IMR-90 (cell line): ENCODE results near the gene TRAPPC8. TPM values are rescaled to one million over a fixed set of nuclear protein-coding genes. Genes with fewer than 3 reads are reported as not detected.
"Not testable (repeated sequence)": the region's sequence is repeated elsewhere in the genome, so short reads cannot be mapped to it uniquely, and the experiment has no call there.

Experiments
- ATAC-seq: fragments of 200-7000 bp; cut with Tn5 transposase; 2 replicates; pipeline ENCODE4 v1.9.1; 2020; ENCODE audit warnings: low read depth, mild to moderate bottlenecking, moderate library complexity
- BruUV-seq: library from RNA; stranded (reverse); fragments of 400-500 nt; replicated peaks from 2 replicates; lab custom pipeline; 2021; lab: Mats Ljungman, UMichigan
- CTCF ChIA-PET: fragments of 300-600 bp; formaldehyde crosslinking; extraction: SDS; loops from one replicate; lab custom pipeline; 2021; ENCODE audit warnings: antibody characterized with exemption; lab: Yijun Ruan, JAX
- POLR2A ChIA-PET: fragments of 300-600 bp; sonication (Branson Sonifier 250); formaldehyde crosslinking; loops from one replicate; lab custom pipeline; 2022; ENCODE audit warnings: antibody characterized with exemption; ENCODE audit not compliant: unreplicated experiment; lab: Charles Lee
- DNase-seq: peaks from one replicate; pipeline ENCODE4 v3.0.0; 2013
- H2AFZ ChIP-seq: replicated peaks from 2 replicates; pipeline ENCODE3; 2013; ENCODE audit warnings: low read length, mild to moderate bottlenecking; ENCODE audit not compliant: poor library complexity
- H2AK5ac ChIP-seq: 2 replicates; pipeline ENCODE4 v1.6.1; 2013; ENCODE audit warnings: low read depth, low read length, inconsistent platforms
- H2AK9ac ChIP-seq: replicated peaks from 2 replicates; pipeline ENCODE3; 2013; ENCODE audit warnings: mild to moderate bottlenecking, low read depth, low read length, moderate library complexity; ENCODE audit not compliant: poor library complexity
- H2BK120ac ChIP-seq: 2 replicates; pipeline ENCODE4 v1.6.1; 2013; ENCODE audit warnings: low read depth, low read length, inconsistent platforms
- H2BK15ac ChIP-seq: 3 replicates; pipeline ENCODE4 v1.6.1; 2013; ENCODE audit warnings: low read depth, low read length, inconsistent platforms
- H2BK20ac ChIP-seq: 2 replicates; pipeline ENCODE4 v1.6.1; 2013; ENCODE audit warnings: low read depth, mild to moderate bottlenecking, inconsistent platforms, low read length, moderate library complexity
- H2BK5ac ChIP-seq: 2 replicates; pipeline ENCODE4 v1.6.1; 2013; ENCODE audit warnings: mild to moderate bottlenecking, low read depth, low read length, inconsistent platforms; ENCODE audit not compliant: poor library complexity, severe bottlenecking
- H3K14ac ChIP-seq: replicated peaks from 2 replicates; pipeline ENCODE4 v1.6.1; 2013; ENCODE audit warnings: low read depth, low read length, inconsistent platforms
- H3K18ac ChIP-seq: 2 replicates; pipeline ENCODE4 v1.6.1; 2013; ENCODE audit warnings: low read depth, low read length, control low read depth
- H3K23ac ChIP-seq: 2 replicates; pipeline ENCODE4 v1.6.1; 2013; ENCODE audit warnings: low read depth, low read length, inconsistent platforms
- H3K27ac ChIP-seq: 2 replicates; pipeline ENCODE4 v1.5.1; 2013; ENCODE audit warnings: mild to moderate bottlenecking, control low read depth, low read length; ENCODE audit not compliant: insufficient read depth
- H3K27me3 ChIP-seq: 2 replicates; pipeline ENCODE4 v1.6.1; 2013; ENCODE audit warnings: low read length; ENCODE audit not compliant: control insufficient read depth, insufficient read depth
- H3K36me3 ChIP-seq: 2 replicates; pipeline ENCODE4 v1.6.1; 2013; ENCODE audit warnings: low read length, mixed read lengths; ENCODE audit not compliant: control insufficient read depth, insufficient read depth
- H3K4ac ChIP-seq: 2 replicates; pipeline ENCODE4 v1.6.1; 2013; ENCODE audit warnings: low read depth, low read length, inconsistent platforms
- H3K4me1 ChIP-seq: 2 replicates; pipeline ENCODE4 v1.6.1; 2013; ENCODE audit warnings: low read length, mixed read lengths; ENCODE audit not compliant: control insufficient read depth, insufficient read depth
- H3K4me2 ChIP-seq: 2 replicates; pipeline ENCODE4 v1.6.1; 2013; ENCODE audit warnings: low read depth, mild to moderate bottlenecking, control low read depth, low read length, moderate library complexity
- H3K4me3 ChIP-seq: 2 replicates; pipeline ENCODE4 v1.5.1; 2013; ENCODE audit warnings: low read depth, mild to moderate bottlenecking, control low read depth, low read length, moderate library complexity; ENCODE audit not compliant: insufficient read depth
- H3K56ac ChIP-seq: 2 replicates; pipeline ENCODE4 v1.6.1; 2013; ENCODE audit warnings: low read length, inconsistent platforms; ENCODE audit not compliant: insufficient read depth; ENCODE audit errors: extremely low read depth
- H3K79me1 ChIP-seq, 2 experiments: 2 replicates each; pipeline ENCODE4 v1.6.1; 2013; ENCODE audit warnings: low read length in 2 of 2, inconsistent platforms in 1 of 2, low read depth in 1 of 2
- H3K9ac ChIP-seq: 2 replicates; pipeline ENCODE4 v1.6.1; 2013; ENCODE audit warnings: low read depth, low read length, control low read depth
- H3K9me1 ChIP-seq: 2 replicates; pipeline ENCODE4 v1.6.1; 2013; ENCODE audit warnings: low read length, inconsistent platforms; ENCODE audit not compliant: insufficient read depth
- H3K9me3 ChIP-seq: 2 replicates; pipeline ENCODE4 v1.6.1; 2013; ENCODE audit warnings: low read length; ENCODE audit not compliant: control insufficient read depth, insufficient read depth
- H4K20me1 ChIP-seq: 2 replicates; pipeline ENCODE4 v1.6.1; 2013; ENCODE audit warnings: low read length, inconsistent platforms; ENCODE audit not compliant: insufficient read depth
- H4K5ac ChIP-seq: 2 replicates; pipeline ENCODE4 v1.6.1; 2013; ENCODE audit warnings: mild to moderate bottlenecking, low read depth, low read length, control low read depth
- H4K8ac ChIP-seq, 2 experiments: 2 replicates each; pipeline ENCODE4 v1.6.1; 2013; ENCODE audit warnings: low read depth in 2 of 2, low read length in 2 of 2, control low read depth in 1 of 2, inconsistent platforms in 1 of 2
- H4K91ac ChIP-seq: 2 replicates; pipeline ENCODE4 v1.6.1; 2013; ENCODE audit warnings: low read depth, low read length, inconsistent platforms; ENCODE audit not compliant: insufficient read depth
- CTCF ChIP-seq: conservative IDR thresholded peaks from 2 replicates; pipeline ENCODE4 v1.5.1; 2012; ENCODE audit warnings: mild to moderate bottlenecking, low read depth, low read length, improper control_type of control experiment
- MAFK ChIP-seq: IDR thresholded peaks from 2 replicates; pipeline ENCODE4 v1.6.1; 2012; ENCODE audit warnings: low read depth, low read length, improper control_type of control experiment
- POLR2A ChIP-seq: IDR thresholded peaks from 2 replicates; pipeline ENCODE4 v1.6.1; 2012; ENCODE audit warnings: mild to moderate bottlenecking, low read depth, low read length
- WGBS, 2 experiments: methylation state at CpG; one replicate each; pipeline versions ENCODE4 v1.1.5 to v1.1.7; 2013; ENCODE audit warnings: missing lambda C conversion rate in 2 of 2; ENCODE audit not compliant: insufficient read length in 1 of 2; ENCODE audit errors: extremely low coverage in 2 of 2; 5-methylcytosine and 5-hydroxymethylcytosine counted together
- dilution Hi-C: fragments of 300-500 bp; cut with HindIII; formaldehyde crosslinking; loops from one replicate; pipeline ENCODE4 v1.14.3; 2018; ENCODE audit warnings: low sequenced_read_pairs; ENCODE audit not compliant: unreplicated experiment
- in situ Hi-C: fragments of 300-500 bp; cut with MboI; formaldehyde crosslinking; loops from 3 replicates; pipeline ENCODE4 v1.14.3; 2019; ENCODE audit warnings: low sequenced_read_pairs, inconsistent platforms, mixed read lengths
- intact Hi-C: fragments of 100-400 bp; cut with micrococcal nuclease; formaldehyde crosslinking; loops from 2 replicates; pipeline ENCODE4 v1.10.0; 2022
- polyA plus RNA-seq, 3 experiments: library from polyadenylated mRNA; depleted of rRNA; stranded (reverse); fragments of >200 nt; gene quantifications; 2 replicates each; pipeline ENCODE4 v1.2.3, GENCODE V29; 2012; ENCODE audit warnings: low replicate concordance in 1 of 3
- total RNA-seq: library from RNA; depleted of rRNA; stranded (reverse); fragments of >200 nt; gene quantifications from 2 replicates; pipeline ENCODE4 v1.2.3, GENCODE V29; 2012

TRAPPC8 gene
- total and polyA plus RNA-seq, 2 of the 4 experiments (the other 2 are of a cell fraction), result 21.8 to 54.3 TPM

- H3K4me3 ChIP-seq, result no peak overlapping the region
- DNase-seq (no peak), ATAC-seq (no peak)
- no peaks in the 10 kb centered on the region for H3K9me1 ChIP-seq
- H3K27ac ChIP-seq, result no peak overlapping the region
- dilution Hi-C loops, result no loop called here
- no peak overlapping the region for H2BK20ac ChIP-seq
- H4K20me1 ChIP-seq, result no peaks in the 10 kb centered on the region
- H3K14ac ChIP-seq, result no peak overlapping the region
- H3K9ac ChIP-seq, result no peak overlapping the region
- H2BK120ac ChIP-seq, result no peak overlapping the region
- no peak overlapping the region for H4K8ac ChIP-seq
- H3K4ac ChIP-seq, result no peak overlapping the region
- in situ Hi-C loops, result loop anchor here (25.0 kb wide), 1 partner anchor 239 kb away; no protein-coding TSS in a partner anchor
- H2AK5ac ChIP-seq, result no peak overlapping the region
- H2AK9ac ChIP-seq, result no peak overlapping the region
- no peak overlapping the region for H2BK15ac ChIP-seq
- no peak overlapping the region for H3K56ac ChIP-seq
- intact Hi-C loops, result no loop called here
- H3K79me1 ChIP-seq, result no peaks in the 10 kb centered on the region
- no peak overlapping the region for H3K4me2 ChIP-seq
- no CpG with 5 or more reads among the region's 2 CpGs for WGBS, 2 experiments
- no peaks in the 10 kb centered on the region for H3K27me3 ChIP-seq
- no peaks in the 10 kb centered on the region for H3K4me1 ChIP-seq
- no peak overlapping the region for H4K91ac ChIP-seq
- no peaks in the 10 kb centered on the region for H3K36me3 ChIP-seq
- H4K5ac ChIP-seq, result no peak overlapping the region
- TF ChIP-seq POLR2A (no peak), CTCF (no peak), MAFK (no peak)
- POLR2A ChIA-PET, result no interaction called here
- no peak overlapping the region for H2AFZ ChIP-seq
- H3K18ac ChIP-seq, result no peak overlapping the region
- CTCF ChIA-PET, result no interaction called here
- no peak overlapping the region for H2BK5ac ChIP-seq
- H3K23ac ChIP-seq, result no peak overlapping the region
- no peaks in the 10 kb centered on the region for H3K9me3 ChIP-seq
- BruUV-seq, result no TSS peak
These were observed 141.8 kb downstream of the TRAPPC8 start for GRCh38 chr18:31801078-31801477.

- H4K5ac ChIP-seq, H2AFZ ChIP-seq, H3K27me3 ChIP-seq, H3K9me3 ChIP-seq, H2BK20ac ChIP-seq, in situ Hi-C loops, DNase-seq, H3K9me1 ChIP-seq, H3K14ac ChIP-seq, H2BK15ac ChIP-seq, H3K36me3 ChIP-seq, BruUV-seq, intact Hi-C loops, H3K23ac ChIP-seq, H4K91ac ChIP-seq, H3K4ac ChIP-seq, H3K56ac ChIP-seq, H3K27ac ChIP-seq, H2BK120ac ChIP-seq, H4K8ac ChIP-seq, dilution Hi-C loops, ATAC-seq, H2BK5ac ChIP-seq, H3K18ac ChIP-seq, H3K4me3 ChIP-seq, H3K79me1 ChIP-seq, H3K4me1 ChIP-seq, H2AK5ac ChIP-seq, H4K20me1 ChIP-seq, H3K9ac ChIP-seq, H3K4me2 ChIP-seq, H2AK9ac ChIP-seq, CTCF ChIA-PET: not testable (repeated sequence)
- POLR2A ChIA-PET, result interaction anchor here (0.6 kb wide), 1 partner anchor 200 kb away, joined by 12 read pairs; no protein-coding TSS in a partner anchor
- WGBS, 2 experiments, result no CpG with 5 or more reads among the region's 5 CpGs
These were observed 143.7 kb downstream of the TRAPPC8 start for GRCh38 chr18:31799257-31799656.
